HEK293 (cell line): ENCODE results near the gene PHPT1.
A peak's percentile ranks its signal among the peaks of the same experiment; 100 is the strongest.

Source experiments
- HOXD13 ChIP-seq: sonication (generic); formaldehyde crosslinking; IDR thresholded peaks from 2 replicates; pipeline ENCODE4 v1.8.0; 2022; ENCODE audit warnings: missing genetic modification reagents, borderline replicate concordance
- KLF10 ChIP-seq: fragments of 450-650 bp; IDR thresholded peaks from 2 replicates; pipeline ENCODE4 v1.5.1; 2018; ENCODE audit warnings: missing biosample characterization, mild to moderate bottlenecking, missing genetic modification characterization
- KLF9 ChIP-seq: fragments of 450-650 bp; formaldehyde crosslinking; IDR thresholded peaks from 2 replicates; pipeline ENCODE4 v1.5.1; 2016; ENCODE audit warnings: missing biosample characterization, missing genetic modification characterization, low read depth
- PRDM4 ChIP-seq: fragments of 450-650 bp; formaldehyde crosslinking; IDR thresholded peaks from 2 replicates; pipeline ENCODE4 v1.5.1; 2017; ENCODE audit warnings: missing biosample characterization, missing genetic modification characterization
- ZBTB8A ChIP-seq: fragments of 450-650 bp; formaldehyde crosslinking; IDR thresholded peaks from 2 replicates; pipeline ENCODE4 v1.5.1; 2016; ENCODE audit warnings: missing biosample characterization, missing genetic modification characterization
- ZFP37 ChIP-seq: fragments of 450-650 bp; formaldehyde crosslinking; IDR thresholded peaks from 2 replicates; pipeline ENCODE4 v1.5.1; 2016; ENCODE audit warnings: missing biosample characterization, missing genetic modification characterization
- ZNF18 ChIP-seq: fragments of 450-650 bp; formaldehyde crosslinking; IDR thresholded peaks from 2 replicates; pipeline ENCODE4 v1.5.1; 2016; ENCODE audit warnings: missing biosample characterization, missing genetic modification characterization
- ZNF211 ChIP-seq: fragments of 450-650 bp; formaldehyde crosslinking; IDR thresholded peaks from 2 replicates; pipeline ENCODE4 v1.5.1; 2016; ENCODE audit warnings: low read depth, missing biosample characterization, missing genetic modification characterization
- ZNF214 ChIP-seq: fragments of 450-650 bp; formaldehyde crosslinking; IDR thresholded peaks from 2 replicates; pipeline ENCODE4 v1.5.1; 2017; ENCODE audit warnings: missing biosample characterization, mild to moderate bottlenecking, missing genetic modification characterization, borderline replicate concordance
- ZNF341 ChIP-seq: fragments of 450-650 bp; formaldehyde crosslinking; IDR thresholded peaks from 2 replicates; pipeline ENCODE4; 2016; ENCODE audit warnings: low read depth, missing biosample characterization, missing genetic modification characterization
- ZNF362 ChIP-seq: fragments of 450-650 bp; formaldehyde crosslinking; IDR thresholded peaks from 2 replicates; pipeline ENCODE4 v1.5.1; 2016; ENCODE audit warnings: missing biosample characterization, missing genetic modification characterization
- ZNF366 ChIP-seq: fragments of 450-650 bp; formaldehyde crosslinking; conservative IDR thresholded peaks from 2 replicates; pipeline ENCODE4 v1.5.1; 2016; ENCODE audit warnings: missing biosample characterization, missing genetic modification characterization
- ZNF513 ChIP-seq: fragments of 450-650 bp; IDR thresholded peaks from 2 replicates; pipeline ENCODE4 v1.5.1; 2018; ENCODE audit warnings: missing biosample characterization, missing genetic modification characterization
- ZNF596 ChIP-seq: fragments of 450-650 bp; IDR thresholded peaks from 2 replicates; pipeline ENCODE4 v1.5.0; 2018; ENCODE audit warnings: missing biosample characterization, mild to moderate bottlenecking, missing genetic modification characterization, moderate library complexity
- ZNF626 ChIP-seq: fragments of 450-650 bp; sonication (Bioruptor Pico); formaldehyde crosslinking; IDR thresholded peaks from 2 replicates; pipeline ENCODE4 v1.5.1; 2018; ENCODE audit warnings: missing biosample characterization, missing genetic modification characterization, inconsistent platforms
- ZNF629 ChIP-seq: fragments of 450-650 bp; formaldehyde crosslinking; IDR thresholded peaks from 2 replicates; pipeline ENCODE4 v1.5.1; 2017; ENCODE audit warnings: missing biosample characterization, missing genetic modification characterization
- ZNF645 ChIP-seq: fragments of 450-650 bp; formaldehyde crosslinking; IDR thresholded peaks from 2 replicates; pipeline ENCODE4; 2016; ENCODE audit warnings: missing biosample characterization, missing genetic modification characterization
- ZNF658 ChIP-seq: fragments of 450-650 bp; formaldehyde crosslinking; IDR thresholded peaks from 2 replicates; pipeline ENCODE4; 2016; ENCODE audit warnings: missing biosample characterization, missing genetic modification characterization
- ZNF660 ChIP-seq: fragments of 450-650 bp; IDR thresholded peaks from 2 replicates; pipeline ENCODE4 v1.5.1; 2018; ENCODE audit warnings: missing biosample characterization, mild to moderate bottlenecking, missing genetic modification characterization
- ZNF701 ChIP-seq: fragments of 450-650 bp; formaldehyde crosslinking; IDR thresholded peaks from 2 replicates; pipeline ENCODE4 v1.5.1; 2016; ENCODE audit warnings: missing biosample characterization, missing genetic modification characterization
- ZNF837 ChIP-seq: fragments of 450-650 bp; formaldehyde crosslinking; IDR thresholded peaks from 2 replicates; pipeline ENCODE4 v1.5.1; 2016; ENCODE audit warnings: missing biosample characterization, missing genetic modification characterization
- TF ChIP-seq, protein P1 (sequence below): fragments of 450-650 bp; formaldehyde crosslinking; IDR thresholded peaks from 2 replicates; pipeline ENCODE4 v1.5.1; 2016; ENCODE audit warnings: missing biosample characterization, missing genetic modification characterization
- TF ChIP-seq, protein P2 (sequence below): fragments of 450-650 bp; formaldehyde crosslinking; IDR thresholded peaks from 2 replicates; pipeline ENCODE4 v1.5.1; 2016; ENCODE audit warnings: missing biosample characterization, missing genetic modification characterization, borderline replicate concordance
- TF ChIP-seq, protein P3 (sequence below): fragments of 450-650 bp; formaldehyde crosslinking; IDR thresholded peaks from 2 replicates; pipeline ENCODE4 v1.5.1; 2017; ENCODE audit warnings: missing biosample characterization, missing genetic modification characterization

PHPT1 gene

GRCh38 chr9:136840877-136841645 lies 8.1 kb upstream of the PHPT1 start (continued):
- TF ChIP-seq PRDM4 (tag by site-specific recombination), result no peak
- no peak for TF ChIP-seq ZNF211 (tag by site-specific recombination)
- TF ChIP-seq, protein P1, sequence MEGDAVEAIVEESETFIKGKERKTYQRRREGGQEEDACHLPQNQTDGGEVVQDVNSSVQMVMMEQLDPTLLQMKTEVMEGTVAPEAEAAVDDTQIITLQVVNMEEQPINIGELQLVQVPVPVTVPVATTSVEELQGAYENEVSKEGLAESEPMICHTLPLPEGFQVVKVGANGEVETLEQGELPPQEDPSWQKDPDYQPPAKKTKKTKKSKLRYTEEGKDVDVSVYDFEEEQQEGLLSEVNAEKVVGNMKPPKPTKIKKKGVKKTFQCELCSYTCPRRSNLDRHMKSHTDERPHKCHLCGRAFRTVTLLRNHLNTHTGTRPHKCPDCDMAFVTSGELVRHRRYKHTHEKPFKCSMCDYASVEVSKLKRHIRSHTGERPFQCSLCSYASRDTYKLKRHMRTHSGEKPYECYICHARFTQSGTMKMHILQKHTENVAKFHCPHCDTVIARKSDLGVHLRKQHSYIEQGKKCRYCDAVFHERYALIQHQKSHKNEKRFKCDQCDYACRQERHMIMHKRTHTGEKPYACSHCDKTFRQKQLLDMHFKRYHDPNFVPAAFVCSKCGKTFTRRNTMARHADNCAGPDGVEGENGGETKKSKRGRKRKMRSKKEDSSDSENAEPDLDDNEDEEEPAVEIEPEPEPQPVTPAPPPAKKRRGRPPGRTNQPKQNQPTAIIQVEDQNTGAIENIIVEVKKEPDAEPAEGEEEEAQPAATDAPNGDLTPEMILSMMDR (tag by site-specific recombination), result no peak
- TF ChIP-seq ZNF366, result peak; percentile 62
- no peak for TF ChIP-seq ZNF18 (tag by site-specific recombination)
- TF ChIP-seq ZBTB8A (tag by site-specific recombination), result no peak; the same call in 1 of the 2 replicates
- peak; percentile 17; the same call in 1 of the 2 replicates for TF ChIP-seq ZNF629
- no peak for TF ChIP-seq HOXD13
- no peak for TF ChIP-seq ZNF362 (tag by site-specific recombination)
- TF ChIP-seq ZNF214 (tag by site-specific recombination), result no peak
- TF ChIP-seq ZFP37 (tag by site-specific recombination), result 0 out of 2 replicates have a peak, but pooled peaks have one; percentile 0
- TF ChIP-seq, protein P2, sequence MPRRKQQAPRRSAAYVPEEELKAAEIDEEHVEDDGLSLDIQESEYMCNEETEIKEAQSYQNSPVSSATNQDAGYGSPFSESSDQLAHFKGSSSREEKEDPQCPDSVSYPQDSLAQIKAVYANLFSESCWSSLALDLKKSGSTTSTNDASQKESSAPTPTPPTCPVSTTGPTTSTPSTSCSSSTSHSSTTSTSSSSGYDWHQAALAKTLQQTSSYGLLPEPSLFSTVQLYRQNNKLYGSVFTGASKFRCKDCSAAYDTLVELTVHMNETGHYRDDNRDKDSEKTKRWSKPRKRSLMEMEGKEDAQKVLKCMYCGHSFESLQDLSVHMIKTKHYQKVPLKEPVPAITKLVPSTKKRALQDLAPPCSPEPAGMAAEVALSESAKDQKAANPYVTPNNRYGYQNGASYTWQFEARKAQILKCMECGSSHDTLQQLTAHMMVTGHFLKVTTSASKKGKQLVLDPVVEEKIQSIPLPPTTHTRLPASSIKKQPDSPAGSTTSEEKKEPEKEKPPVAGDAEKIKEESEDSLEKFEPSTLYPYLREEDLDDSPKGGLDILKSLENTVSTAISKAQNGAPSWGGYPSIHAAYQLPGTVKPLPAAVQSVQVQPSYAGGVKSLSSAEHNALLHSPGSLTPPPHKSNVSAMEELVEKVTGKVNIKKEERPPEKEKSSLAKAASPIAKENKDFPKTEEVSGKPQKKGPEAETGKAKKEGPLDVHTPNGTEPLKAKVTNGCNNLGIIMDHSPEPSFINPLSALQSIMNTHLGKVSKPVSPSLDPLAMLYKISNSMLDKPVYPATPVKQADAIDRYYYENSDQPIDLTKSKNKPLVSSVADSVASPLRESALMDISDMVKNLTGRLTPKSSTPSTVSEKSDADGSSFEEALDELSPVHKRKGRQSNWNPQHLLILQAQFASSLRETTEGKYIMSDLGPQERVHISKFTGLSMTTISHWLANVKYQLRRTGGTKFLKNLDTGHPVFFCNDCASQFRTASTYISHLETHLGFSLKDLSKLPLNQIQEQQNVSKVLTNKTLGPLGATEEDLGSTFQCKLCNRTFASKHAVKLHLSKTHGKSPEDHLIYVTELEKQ (tag by site-specific recombination), result no peak
- no peak for TF ChIP-seq ZNF658
- peak; percentile 76 for TF ChIP-seq ZNF341 (tag by site-specific recombination)
- TF ChIP-seq ZNF596 (tag by site-specific recombination), result no peak
- TF ChIP-seq, protein P3, sequence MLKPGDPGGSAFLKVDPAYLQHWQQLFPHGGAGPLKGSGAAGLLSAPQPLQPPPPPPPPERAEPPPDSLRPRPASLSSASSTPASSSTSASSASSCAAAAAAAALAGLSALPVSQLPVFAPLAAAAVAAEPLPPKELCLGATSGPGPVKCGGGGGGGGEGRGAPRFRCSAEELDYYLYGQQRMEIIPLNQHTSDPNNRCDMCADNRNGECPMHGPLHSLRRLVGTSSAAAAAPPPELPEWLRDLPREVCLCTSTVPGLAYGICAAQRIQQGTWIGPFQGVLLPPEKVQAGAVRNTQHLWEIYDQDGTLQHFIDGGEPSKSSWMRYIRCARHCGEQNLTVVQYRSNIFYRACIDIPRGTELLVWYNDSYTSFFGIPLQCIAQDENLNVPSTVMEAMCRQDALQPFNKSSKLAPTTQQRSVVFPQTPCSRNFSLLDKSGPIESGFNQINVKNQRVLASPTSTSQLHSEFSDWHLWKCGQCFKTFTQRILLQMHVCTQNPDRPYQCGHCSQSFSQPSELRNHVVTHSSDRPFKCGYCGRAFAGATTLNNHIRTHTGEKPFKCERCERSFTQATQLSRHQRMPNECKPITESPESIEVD (tag by site-specific recombination), result no peak
- TF ChIP-seq KLF10 (tag by site-specific recombination), result peak; percentile 84
- TF ChIP-seq ZNF837 (tag by site-specific recombination), result no peak
- no peak for TF ChIP-seq ZNF660 (tag by site-specific recombination)
- no peak for TF ChIP-seq ZNF645 (tag by site-specific recombination)
- no peak for TF ChIP-seq ZNF626 (tag by site-specific recombination)
- no peak; the same call in 1 of the 2 replicates for TF ChIP-seq ZNF513 (tag by site-specific recombination)
- no peak; the same call in 1 of the 2 replicates for TF ChIP-seq KLF9 (tag by site-specific recombination)
- no peak for TF ChIP-seq ZNF701 (tag by site-specific recombination)
